Neural progenitor cell (in vitro differentiated cells): ENCODE results near the gene AGPS.

Experiments used
- CTCF ChIP-seq: fragments of 200-600 bp; sonication (generic); IDR thresholded peaks from 2 replicates; pipeline ENCODE4 v1.5.1; 2017; ENCODE audit warnings: antibody characterized with exemption, mild to moderate bottlenecking
- EZH2 ChIP-seq: fragments of 200-600 bp; sonication (generic); IDR thresholded peaks from 2 replicates; pipeline ENCODE4 v1.6.1; 2017; ENCODE audit warnings: antibody characterized with exemption, mild to moderate bottlenecking, moderate library complexity
- EZH2phosphoT487 ChIP-seq: fragments of 200-600 bp; sonication (generic); IDR thresholded peaks from 2 replicates; pipeline ENCODE4 v1.6.1; 2017; ENCODE audit warnings: antibody characterized with exemption

GRCh38 chr2:177587371-177587770, 194.8 kb downstream of the AGPS start:
- TF ChIP-seq CTCF (no peak), EZH2 (no peak), EZH2phosphoT487 (no peak)
